Measurements from ENCODE around the gene TRIL.

TRIL gene

GRCh38 chr7:28983396-28984190 lies 25.5 kb upstream of the TRIL start:
- TF ChIP-seq, protein P1, sequence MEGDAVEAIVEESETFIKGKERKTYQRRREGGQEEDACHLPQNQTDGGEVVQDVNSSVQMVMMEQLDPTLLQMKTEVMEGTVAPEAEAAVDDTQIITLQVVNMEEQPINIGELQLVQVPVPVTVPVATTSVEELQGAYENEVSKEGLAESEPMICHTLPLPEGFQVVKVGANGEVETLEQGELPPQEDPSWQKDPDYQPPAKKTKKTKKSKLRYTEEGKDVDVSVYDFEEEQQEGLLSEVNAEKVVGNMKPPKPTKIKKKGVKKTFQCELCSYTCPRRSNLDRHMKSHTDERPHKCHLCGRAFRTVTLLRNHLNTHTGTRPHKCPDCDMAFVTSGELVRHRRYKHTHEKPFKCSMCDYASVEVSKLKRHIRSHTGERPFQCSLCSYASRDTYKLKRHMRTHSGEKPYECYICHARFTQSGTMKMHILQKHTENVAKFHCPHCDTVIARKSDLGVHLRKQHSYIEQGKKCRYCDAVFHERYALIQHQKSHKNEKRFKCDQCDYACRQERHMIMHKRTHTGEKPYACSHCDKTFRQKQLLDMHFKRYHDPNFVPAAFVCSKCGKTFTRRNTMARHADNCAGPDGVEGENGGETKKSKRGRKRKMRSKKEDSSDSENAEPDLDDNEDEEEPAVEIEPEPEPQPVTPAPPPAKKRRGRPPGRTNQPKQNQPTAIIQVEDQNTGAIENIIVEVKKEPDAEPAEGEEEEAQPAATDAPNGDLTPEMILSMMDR (IDR thresholded peaks at IDR 0.05) = no peak

DNA sequence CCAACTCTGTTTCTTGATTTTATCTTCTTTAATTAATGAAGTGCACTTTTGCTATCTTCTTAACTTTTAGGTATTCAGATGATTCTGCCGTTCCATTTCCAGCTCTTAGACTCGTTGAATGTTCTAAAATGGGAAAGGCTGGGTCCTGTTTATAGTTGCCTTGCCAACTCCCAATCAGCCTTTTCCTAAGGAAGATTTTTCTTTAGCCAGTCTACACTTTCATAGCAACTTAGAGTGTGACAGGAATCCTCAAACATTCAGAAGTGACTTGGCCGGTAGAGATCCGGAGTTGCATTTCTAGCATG lies 23.0 kb upstream of the TRIL start:
- TF ChIP-seq, protein P1 (IDR thresholded peaks at IDR 0.05) = no peak

DNA sequence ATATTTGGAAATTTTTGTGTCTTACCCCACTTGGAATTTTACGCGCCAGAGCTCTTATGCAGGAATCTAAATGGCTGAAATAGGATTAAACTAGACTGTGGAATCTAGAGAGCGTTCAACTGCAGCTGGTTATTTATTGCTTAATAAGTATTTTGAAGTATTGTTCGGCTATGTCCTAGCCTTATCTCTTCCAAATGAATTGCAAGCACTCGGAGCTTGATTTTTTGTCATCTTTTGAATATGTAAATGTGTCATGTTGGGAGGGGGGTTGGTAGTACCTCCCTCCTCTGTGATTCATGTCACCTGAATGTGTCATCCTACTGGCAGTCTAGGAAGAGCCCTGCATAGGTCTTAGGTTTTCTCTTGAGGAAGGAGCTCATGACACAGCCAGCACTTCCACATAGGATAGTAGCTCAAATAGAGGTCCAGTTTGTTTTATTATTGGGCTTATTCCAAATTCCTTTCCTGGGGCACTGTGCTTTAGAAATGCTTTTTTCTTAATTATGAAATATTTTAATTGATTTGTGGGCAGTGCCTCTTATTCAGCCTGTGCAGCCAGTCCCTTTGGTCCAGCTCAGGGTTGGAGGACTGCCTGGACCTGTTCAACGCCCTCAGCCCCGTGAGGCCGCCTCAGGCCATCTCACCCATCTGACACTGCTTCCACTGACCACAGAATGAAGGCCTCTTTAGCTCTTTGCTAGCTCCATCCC lies 22.5 kb upstream of the TRIL start:
- TF ChIP-seq, protein P1 (IDR thresholded peaks at IDR 0.05) = no peak

DNA sequence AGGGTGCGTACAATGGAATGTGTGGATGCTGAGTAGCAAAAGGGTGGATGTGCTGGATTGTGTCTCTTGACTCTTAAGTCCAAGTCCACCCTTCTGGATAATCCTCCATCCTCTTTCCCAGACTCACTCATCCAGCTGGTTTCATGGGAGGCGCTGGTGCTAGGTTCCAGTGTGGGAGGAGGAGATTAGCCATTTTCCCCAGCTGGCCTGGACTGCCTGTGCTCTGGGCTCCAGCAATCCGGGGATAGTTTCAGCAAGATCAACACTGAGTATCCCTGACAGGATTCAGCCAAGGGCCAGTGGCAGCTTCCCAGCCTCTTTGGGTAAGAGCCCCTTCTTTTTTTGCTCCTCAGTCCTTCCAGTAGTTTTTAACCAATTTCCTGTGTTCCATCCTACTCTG lies 21.6 kb upstream of the TRIL start:
- TF ChIP-seq, protein P1 (IDR thresholded peaks at IDR 0.05) = no peak

DNA sequence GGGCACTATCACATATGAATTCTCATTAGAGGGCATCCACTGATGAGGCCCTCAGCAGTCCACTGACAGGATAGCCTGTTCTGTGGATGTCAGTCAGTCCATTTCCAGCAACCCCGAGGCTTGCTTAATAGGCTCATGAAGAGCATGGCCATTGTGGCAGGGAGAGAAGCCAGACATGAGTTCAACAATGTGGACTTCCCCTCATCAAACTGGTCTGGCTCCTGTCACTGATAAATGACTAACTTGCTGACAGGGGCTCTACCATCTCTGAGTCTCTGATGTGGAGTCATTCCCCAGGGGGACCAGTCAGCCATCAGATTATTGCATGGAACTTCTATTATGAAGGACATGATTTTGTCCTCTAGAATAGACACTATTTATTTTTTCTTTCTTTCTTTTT lies 19.8 kb upstream of the TRIL start:
- TF ChIP-seq, protein P1 (IDR thresholded peaks at IDR 0.05) = no peak

DNA sequence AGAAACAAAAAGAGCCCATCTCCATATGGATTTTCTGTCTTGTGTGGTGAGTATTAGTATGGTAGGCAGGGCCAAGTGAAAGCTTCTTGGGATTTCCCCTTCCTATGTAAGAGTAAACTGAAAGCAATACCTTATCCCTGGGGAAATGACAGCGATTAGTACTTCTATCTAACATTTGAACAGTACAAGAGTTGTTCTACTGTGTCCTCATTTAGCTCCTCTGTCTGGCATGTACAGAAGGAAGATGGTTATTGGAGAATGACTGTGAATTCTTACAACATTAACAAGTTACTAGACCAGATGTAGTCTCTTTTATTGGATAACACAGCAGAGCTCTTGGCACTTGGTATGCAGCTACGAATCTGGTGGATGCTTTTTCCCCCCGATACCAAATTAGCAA lies 17.9 kb upstream of the TRIL start:
- TF ChIP-seq, protein P1 (IDR thresholded peaks at IDR 0.05) = no peak

DNA sequence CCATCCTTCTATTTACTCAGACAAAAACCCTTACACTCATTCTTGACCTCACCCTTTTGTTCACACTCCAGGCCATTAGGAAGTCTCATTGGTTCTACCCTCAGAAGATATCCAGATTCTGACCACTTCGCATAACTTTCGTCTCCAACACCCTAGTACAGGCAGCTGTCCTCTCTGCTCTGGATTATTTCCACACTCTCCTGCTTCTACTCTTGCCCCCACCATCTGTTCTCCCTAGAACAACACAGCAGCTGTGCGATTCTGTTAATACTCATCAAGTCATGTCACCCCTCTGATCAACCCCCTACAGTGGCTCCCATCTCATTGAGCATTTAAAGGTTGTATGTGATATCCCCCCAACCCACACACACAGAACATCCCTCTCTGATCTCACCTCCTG lies 15.5 kb upstream of the TRIL start:
- TF ChIP-seq, protein P1 (IDR thresholded peaks at IDR 0.05) = no peak

All from LNCAP (cell line).